Stimulated activated memory B cell treated with anti-CD40 and anti-IgM and Interleukin-4, amounts not matched to agents 10 μg/mL and 1 μg/mL and 100 μg/mL, for 72 hours (primary cell): Measurements from ENCODE around the gene DLGAP1.

Experiments
- ATAC-seq: fragments of 150-1000 bp; cut with Tn5 transposase; 2 replicates; pipeline ENCODE4 v1.10.0; 2021
- H3K27ac Mint-ChIP-seq: one replicate; pipeline ENCODE4 v1.8.0; 2022; ENCODE audit warnings: mild to moderate bottlenecking, mixed read lengths
- H3K27me3 Mint-ChIP-seq: one replicate; pipeline ENCODE4 v1.8.0; 2022; ENCODE audit warnings: mixed read lengths
- H3K36me3 Mint-ChIP-seq: one replicate; pipeline ENCODE4 v1.8.0; 2022; ENCODE audit warnings: mixed read lengths
- H3K4me1 Mint-ChIP-seq: one replicate; pipeline ENCODE4 v1.8.0; 2022; ENCODE audit warnings: mixed read lengths
- H3K4me3 Mint-ChIP-seq: one replicate; pipeline ENCODE4 v1.8.0; 2022; ENCODE audit warnings: mild to moderate bottlenecking, moderate library complexity, mixed read lengths
- H3K9me3 Mint-ChIP-seq: one replicate; pipeline ENCODE4 v1.8.0; 2022; ENCODE audit warnings: mixed read lengths

DLGAP1 gene

DNA sequence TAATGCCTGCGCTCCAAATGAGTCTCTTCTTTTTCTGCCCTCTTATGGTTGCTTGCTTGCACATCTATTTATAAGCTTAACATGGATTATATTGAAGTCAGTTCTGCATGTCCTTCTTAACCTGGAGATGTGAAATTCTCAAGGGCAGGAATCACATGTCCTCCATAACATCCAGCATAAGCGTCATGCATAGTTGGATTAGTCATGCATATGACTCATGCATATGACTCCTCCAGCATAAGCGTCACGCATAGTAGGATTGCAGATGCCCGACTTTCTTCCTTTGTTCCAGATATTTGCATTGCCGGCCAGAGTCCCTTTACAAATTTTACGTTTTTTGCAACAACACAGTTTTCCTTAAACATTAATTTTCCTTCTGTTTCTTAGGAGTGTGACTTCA is 696.6 kb downstream of the DLGAP1 start:
- Mint-ChIP-seq H3K27ac (no peak overlapping the region), H3K4me3 (no peak overlapping the region), H3K27me3 (no peaks in the 10 kb centered on the region), H3K4me1 (no peaks in the 10 kb centered on the region), H3K9me3 (peaks cover 15% of the 10 kb centered on the region), H3K36me3 (peaks cover 5% of the 10 kb centered on the region)
- no peak for ATAC-seq

DNA sequence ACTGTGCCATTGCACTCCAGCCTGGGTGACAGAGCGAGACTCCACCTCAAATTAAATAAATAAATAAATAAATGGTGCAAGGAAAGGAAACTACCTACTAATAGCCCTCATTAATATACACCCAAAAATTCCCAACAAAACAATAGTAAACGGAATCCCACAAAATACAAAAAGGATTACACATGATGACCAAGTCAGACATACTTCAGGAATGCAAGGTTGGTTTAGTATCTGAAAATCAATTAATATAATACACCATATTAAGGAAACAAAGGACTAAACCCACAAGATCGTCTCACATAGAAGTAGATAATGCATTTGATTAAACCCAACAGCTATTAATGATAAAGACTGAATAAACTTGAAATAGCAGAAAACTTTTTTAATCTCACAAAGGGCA is 697.7 kb downstream of the DLGAP1 start:
- Mint-ChIP-seq H3K27me3 (peaks cover 6% of the 10 kb centered on the region), H3K4me3 (no peak overlapping the region), H3K4me1 (no peaks in the 10 kb centered on the region), H3K27ac (no peak overlapping the region), H3K9me3 (peaks cover 15% of the 10 kb centered on the region), H3K36me3 (peaks cover 5% of the 10 kb centered on the region)
- ATAC-seq = no peak

DNA sequence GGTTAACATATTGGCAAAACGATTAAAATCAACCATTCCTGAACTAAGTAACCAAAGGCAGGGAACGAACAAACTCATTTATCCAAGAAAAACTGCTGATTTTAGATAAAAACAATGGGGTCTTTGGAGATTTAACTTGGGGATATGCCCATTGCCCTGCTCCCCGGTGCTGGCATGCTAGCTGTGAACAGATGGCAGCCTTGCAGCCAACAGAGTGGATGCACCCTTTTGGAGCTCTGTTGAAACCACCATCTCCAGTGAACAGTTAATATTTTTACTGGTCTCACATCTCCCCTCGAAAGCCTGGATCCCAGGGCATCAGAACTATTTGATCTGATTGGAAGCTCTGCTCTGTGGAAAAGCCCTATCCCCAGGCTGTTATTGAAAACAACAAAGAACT is 702.0 kb downstream of the DLGAP1 start:
- Mint-ChIP-seq H3K27ac (no peak overlapping the region), H3K9me3 (peaks cover 9% of the 10 kb centered on the region), H3K4me3 (no peak overlapping the region), H3K4me1 (no peaks in the 10 kb centered on the region), H3K36me3 (peaks cover 5% of the 10 kb centered on the region), H3K27me3 (peaks cover 27% of the 10 kb centered on the region)
- ATAC-seq = no peak

GRCh38 chr18:3748086-3748485 is 707.0 kb downstream of the DLGAP1 start:
- H3K27ac Mint-ChIP-seq = no peak overlapping the region

DNA sequence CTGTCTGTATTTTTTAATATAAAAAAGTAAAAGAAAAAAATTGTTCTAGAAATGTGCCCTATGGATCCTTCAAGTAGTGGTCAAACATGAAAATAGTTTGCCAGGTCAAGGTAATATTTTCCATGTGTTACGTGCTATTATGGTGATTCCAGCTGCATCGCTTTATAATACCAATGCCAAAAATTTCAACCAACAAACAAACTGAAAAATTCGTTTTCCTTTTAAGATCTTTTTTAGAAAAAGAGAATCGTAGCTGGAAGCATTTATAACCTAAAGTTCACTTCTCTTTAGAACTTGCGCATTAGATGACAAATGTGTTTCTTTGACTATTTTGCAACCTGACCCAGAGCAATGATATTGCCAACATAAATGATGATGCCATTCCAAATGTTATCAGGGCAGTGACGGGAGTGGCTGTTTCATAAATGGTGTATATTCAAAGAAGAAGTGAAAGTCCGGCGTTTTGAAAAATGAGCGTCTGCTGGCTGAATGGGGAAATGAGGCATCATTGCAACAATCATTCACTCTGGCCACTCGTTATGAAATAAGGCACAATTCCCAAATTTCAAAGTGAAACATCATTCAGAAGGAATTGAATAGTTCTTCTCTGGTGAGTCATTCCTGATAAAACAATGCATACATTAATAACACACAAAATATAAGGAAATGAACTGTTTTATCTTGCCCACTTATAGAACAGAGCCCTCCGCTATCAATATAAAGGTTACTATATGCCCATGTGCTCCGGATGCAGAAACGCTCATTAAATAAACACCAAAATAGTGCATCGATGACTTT is 707.7 kb downstream of the DLGAP1 start:
- no peak overlapping the region for H3K27ac Mint-ChIP-seq
- no peak for ATAC-seq

More at GRCh38 chr18:3748086-3748485, 707.0 kb downstream of the DLGAP1 start:
- Mint-ChIP-seq H3K4me1 (no peaks in the 10 kb centered on the region), H3K27me3 (peaks cover 40% of the 10 kb centered on the region), H3K9me3 (no peaks in the 10 kb centered on the region), H3K36me3 (no peaks in the 10 kb centered on the region), H3K4me3 (no peak overlapping the region)
- ATAC-seq = no peak

GRCh38 chr18:3742541-3742940 is 712.6 kb downstream of the DLGAP1 start:
- Mint-ChIP-seq H3K4me3 (no peak overlapping the region), H3K36me3 (no peaks in the 10 kb centered on the region), H3K27ac (no peak overlapping the region), H3K27me3 (peaks cover 13% of the 10 kb centered on the region), H3K4me1 (no peaks in the 10 kb centered on the region), H3K9me3 (peaks cover 9% of the 10 kb centered on the region)
- no peak for ATAC-seq

More for the DNA sequence above, 707.7 kb downstream of the DLGAP1 start:
- Mint-ChIP-seq H3K36me3 (no peaks in the 10 kb centered on the region), H3K4me3 (no peak overlapping the region), H3K4me1 (no peaks in the 10 kb centered on the region), H3K27me3 (peaks cover 34% of the 10 kb centered on the region), H3K9me3 (no peaks in the 10 kb centered on the region)

DNA sequence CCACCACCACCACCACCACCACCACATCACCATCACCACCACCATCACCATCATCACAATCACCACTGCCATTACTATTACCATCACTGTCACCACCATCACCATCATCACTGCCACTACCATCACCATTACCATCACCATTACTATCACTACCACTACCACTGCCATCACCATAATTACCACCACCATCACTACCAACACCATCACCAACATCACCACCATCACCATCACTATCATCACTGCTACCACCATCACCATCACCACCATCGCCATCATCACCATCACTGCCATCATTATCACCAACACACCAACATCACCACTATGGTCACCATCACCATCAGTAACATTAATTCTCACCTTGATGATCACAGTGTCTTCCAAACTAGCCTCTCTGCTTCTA is 713.8 kb downstream of the DLGAP1 start:
- H3K36me3 Mint-ChIP-seq = no peaks in the 10 kb centered on the region
- H3K4me1 Mint-ChIP-seq = no peaks in the 10 kb centered on the region
- no peak overlapping the region for H3K27ac Mint-ChIP-seq
- peaks cover 9% of the 10 kb centered on the region for H3K9me3 Mint-ChIP-seq
- ATAC-seq = no peak
- no peak overlapping the region for H3K4me3 Mint-ChIP-seq
- peaks cover 13% of the 10 kb centered on the region for H3K27me3 Mint-ChIP-seq

DNA sequence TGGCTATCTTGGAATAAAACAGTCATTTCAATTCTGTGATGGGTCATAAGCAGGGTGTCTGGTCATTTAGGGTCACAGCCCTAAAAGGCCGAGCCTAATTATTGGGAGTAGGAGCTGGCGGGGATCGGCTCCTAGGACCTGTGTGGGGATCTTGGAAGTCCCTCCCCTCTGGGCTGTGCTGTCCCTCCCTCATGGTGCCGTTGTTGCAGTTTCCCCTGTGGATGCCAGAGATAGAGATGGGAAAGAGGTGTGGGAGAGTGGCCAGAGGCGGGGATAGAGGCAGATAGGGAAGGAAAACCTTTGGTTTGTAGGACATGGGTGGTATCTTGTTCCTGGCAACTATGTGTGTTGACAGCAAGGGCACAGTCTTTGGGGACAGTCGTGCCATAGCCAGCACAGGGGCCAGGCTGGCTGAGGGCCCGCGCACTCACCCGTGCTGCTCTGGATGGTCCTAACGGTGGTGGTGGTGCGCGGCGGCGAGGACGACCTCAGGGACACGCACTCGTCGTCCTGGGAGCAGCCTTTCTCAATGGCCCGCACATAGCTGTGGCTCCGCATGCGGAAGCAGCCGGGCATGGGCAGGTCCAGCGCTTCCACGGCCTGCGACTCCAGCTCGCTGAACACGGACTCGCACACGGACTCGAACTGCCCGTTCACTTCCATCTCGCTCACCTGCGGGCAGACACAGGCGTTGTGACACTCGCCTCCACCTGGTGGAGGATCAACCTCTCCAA is 726.2 kb downstream of the DLGAP1 start:
- H3K4me1 Mint-ChIP-seq = peaks cover 18% of the 10 kb centered on the region
- no peak overlapping the region for H3K4me3 Mint-ChIP-seq
- no peak overlapping the region for H3K27ac Mint-ChIP-seq
- H3K27me3 Mint-ChIP-seq = peaks cover 17% of the 10 kb centered on the region
- H3K9me3 Mint-ChIP-seq = no peaks in the 10 kb centered on the region
- no peaks in the 10 kb centered on the region for H3K36me3 Mint-ChIP-seq
- ATAC-seq = no peak

GRCh38 chr18:3727274-3727673 is 727.8 kb downstream of the DLGAP1 start:
- Mint-ChIP-seq H3K4me3 (no peak overlapping the region), H3K36me3 (no peaks in the 10 kb centered on the region), H3K27me3 (peaks cover 11% of the 10 kb centered on the region), H3K27ac (no peak overlapping the region), H3K4me1 (peaks cover 18% of the 10 kb centered on the region), H3K9me3 (no peaks in the 10 kb centered on the region)
- ATAC-seq = no peak

DNA sequence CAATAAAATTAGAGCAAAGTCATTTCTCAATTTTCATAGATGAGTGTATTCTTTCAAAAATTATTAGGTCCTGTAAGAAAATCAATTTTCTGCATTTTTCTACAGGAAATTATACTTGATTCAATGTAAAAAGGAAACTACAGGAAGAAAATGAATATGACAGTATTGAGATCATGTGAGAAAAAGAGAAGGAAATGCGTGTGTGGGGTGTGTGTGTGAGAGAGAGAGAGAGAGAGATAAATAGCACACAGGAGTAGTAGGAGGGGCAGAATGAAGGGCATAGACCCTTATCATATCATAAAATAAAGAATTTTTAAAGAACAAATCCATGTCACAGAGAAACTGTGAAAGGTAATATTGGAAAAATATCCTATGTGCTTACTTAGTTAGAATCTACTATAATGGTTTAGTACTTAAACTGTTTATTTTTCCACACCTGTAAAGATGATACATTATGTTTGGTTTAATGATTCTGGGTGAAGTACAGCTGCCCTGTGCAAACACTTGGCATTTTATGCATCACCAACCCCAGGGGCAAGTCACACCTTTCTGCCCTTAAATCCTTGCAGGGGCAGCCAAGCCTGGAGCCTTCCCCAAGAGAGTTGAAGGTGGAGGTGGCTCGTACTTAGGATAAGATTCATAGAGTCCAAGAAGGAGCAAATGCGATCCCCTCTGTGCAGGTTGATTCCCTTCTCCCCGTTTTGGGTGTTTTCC is 728.7 kb downstream of the DLGAP1 start:
- Mint-ChIP-seq H3K9me3 (no peaks in the 10 kb centered on the region), H3K27me3 (peaks cover 11% of the 10 kb centered on the region), H3K4me1 (peaks cover 18% of the 10 kb centered on the region), H3K27ac (no peak overlapping the region), H3K4me3 (no peak overlapping the region), H3K36me3 (no peaks in the 10 kb centered on the region)
- ATAC-seq = no peak

DNA sequence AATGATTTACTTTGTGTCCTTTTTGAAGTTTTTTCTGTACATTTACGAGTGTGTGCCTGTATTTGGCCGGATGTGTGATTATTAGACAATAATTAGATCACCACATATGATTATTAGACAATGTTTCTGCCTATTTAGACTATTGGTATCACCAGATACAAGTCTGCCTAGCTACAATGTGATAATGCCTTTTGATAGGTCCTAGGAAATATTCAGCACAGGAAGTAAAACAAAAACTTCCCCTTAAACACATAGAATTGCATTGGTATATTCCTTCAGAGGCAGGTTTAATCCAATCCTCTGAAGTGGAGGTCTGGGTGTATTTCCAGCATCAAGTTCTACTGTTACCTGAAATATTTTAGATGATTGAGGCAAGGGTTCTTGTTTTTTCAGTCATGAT is 730.0 kb downstream of the DLGAP1 start:
- Mint-ChIP-seq H3K27me3 (peaks cover 11% of the 10 kb centered on the region), H3K27ac (no peak overlapping the region), H3K4me3 (no peak overlapping the region), H3K36me3 (no peaks in the 10 kb centered on the region), H3K4me1 (peaks cover 18% of the 10 kb centered on the region), H3K9me3 (no peaks in the 10 kb centered on the region)
- ATAC-seq = no peak

- Mint-ChIP-seq H3K4me1 (peaks cover 18% of the 10 kb centered on the region), H3K27ac (no peak overlapping the region), H3K36me3 (no peaks in the 10 kb centered on the region), H3K27me3 (peaks cover 3% of the 10 kb centered on the region), H3K4me3 (no peak overlapping the region), H3K9me3 (no peaks in the 10 kb centered on the region)
- ATAC-seq = no peak
Measured at GRCh38 chr18:3723554-3723953, 731.6 kb downstream of the DLGAP1 start.

DNA sequence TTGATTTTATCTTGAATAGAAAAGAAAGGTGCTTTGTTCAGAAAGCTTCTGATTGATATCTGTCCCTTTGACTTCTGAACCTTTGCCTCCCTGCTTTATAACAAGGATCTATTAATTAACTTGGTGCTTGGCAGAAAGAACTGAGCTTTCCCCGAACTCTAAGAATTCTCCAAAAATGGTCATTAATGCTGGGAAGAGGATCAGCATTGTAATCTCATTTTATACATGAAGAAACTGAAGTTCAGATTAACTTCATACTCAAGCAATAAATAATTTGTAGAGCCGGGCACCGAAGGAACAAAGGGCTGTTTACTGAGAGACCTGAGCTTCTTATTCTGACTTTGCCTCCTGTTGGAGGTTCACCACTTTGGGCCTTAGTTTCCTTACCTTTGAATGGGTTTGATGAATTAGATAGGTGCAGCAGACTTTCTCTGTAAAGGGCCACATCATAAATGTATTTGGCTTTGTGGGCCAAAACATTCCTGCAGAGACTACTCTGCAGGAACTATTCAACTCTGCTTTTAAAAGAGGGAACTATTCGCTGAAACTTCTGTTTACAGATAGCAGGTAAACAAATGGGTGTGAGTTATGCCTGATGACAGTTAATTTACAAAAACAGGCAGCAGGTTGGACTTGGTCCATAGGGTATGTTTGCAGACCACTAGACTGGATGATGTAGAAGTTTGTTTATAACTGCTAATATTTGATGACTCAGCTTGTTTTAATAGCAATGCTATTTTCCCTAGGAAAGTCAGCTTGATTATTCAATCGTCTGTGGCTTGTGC is 732.3 kb downstream of the DLGAP1 start:
- ATAC-seq = no peak
- no peaks in the 10 kb centered on the region for H3K27me3 Mint-ChIP-seq
- H3K36me3 Mint-ChIP-seq = no peaks in the 10 kb centered on the region
- peaks cover 18% of the 10 kb centered on the region for H3K4me1 Mint-ChIP-seq
- H3K4me3 Mint-ChIP-seq = no peak overlapping the region
- H3K27ac Mint-ChIP-seq = no peak overlapping the region
- no peaks in the 10 kb centered on the region for H3K9me3 Mint-ChIP-seq

DNA sequence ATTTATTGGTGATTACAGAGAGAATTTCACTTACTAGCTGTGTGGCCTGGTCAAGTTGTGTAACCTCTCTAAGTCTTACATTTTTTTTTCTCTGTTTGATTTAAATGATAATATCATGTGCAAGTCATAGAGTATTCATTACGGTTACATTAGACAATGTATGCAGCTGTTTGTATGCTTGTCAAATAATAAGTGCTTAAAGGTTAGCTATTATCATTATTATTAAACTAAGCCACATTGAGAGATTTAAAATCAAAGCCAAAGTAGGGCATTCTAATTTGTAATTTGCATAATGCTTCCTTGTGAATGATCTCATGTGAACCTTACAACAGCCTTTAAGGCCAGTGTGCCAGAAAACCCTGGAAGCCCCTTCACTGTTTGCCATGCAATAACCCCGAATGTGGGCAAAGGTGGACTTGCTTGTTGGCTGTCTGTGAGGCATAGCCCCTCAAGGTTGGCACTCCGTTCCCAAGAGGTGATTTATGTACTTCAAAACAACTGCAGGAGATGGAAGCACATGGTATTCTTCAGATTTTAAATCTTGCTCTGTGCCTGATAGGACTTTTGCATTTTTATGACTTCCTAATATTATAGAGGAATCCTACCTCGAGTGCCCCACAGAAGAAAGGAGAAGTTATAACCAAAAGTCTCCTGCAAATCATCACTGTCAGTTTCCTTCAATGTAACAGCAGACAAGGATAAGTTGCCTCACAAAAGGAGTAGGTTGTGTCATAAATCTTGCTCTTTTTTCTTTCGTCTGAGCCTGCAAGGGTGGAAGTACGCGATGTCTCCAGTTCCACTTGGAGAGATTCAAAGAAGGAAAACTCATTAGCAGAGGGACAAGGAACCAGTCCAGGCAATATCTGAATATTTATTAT is 733.1 kb downstream of the DLGAP1 start:
- H3K27me3 Mint-ChIP-seq = no peaks in the 10 kb centered on the region
- no peak overlapping the region for H3K4me3 Mint-ChIP-seq
- H3K36me3 Mint-ChIP-seq = no peaks in the 10 kb centered on the region
- H3K4me1 Mint-ChIP-seq = peaks cover 18% of the 10 kb centered on the region
- H3K27ac Mint-ChIP-seq = no peak overlapping the region
- H3K9me3 Mint-ChIP-seq = no peaks in the 10 kb centered on the region
- ATAC-seq = no peak
